OCI-LY3 (cell line): ENCODE results near the gene APIP.

Experiments
- H2AFZ ChIP-seq: fragments of 200-600, 300-600 bp; shearing (Covaris generic); 2 replicates; pipeline ENCODE4 v1.6.0; 2014; ENCODE audit warnings: antibody characterized with exemption, low read depth, low read length
- H3K27ac ChIP-seq: fragments of 200-600, 300-600 bp; sonication (generic); 2 replicates; pipeline ENCODE4 v1.5.1; 2014; ENCODE audit warnings: mild to moderate bottlenecking, low read length, moderate library complexity, mixed read lengths
- H3K27me3 ChIP-seq: fragments of 200-600, 300-600 bp; sonication (generic); 2 replicates; pipeline ENCODE4 v1.6.1; 2014; ENCODE audit warnings: low read depth, low read length, mixed read lengths
- H3K36me3 ChIP-seq: fragments of 200-600, 300-600 bp; sonication (generic); replicated peaks from 2 replicates; pipeline ENCODE3; 2014; ENCODE audit warnings: low read depth, low read length, mixed read lengths
- H3K4me1 ChIP-seq: fragments of 300-600, 200-600 bp; sonication (generic); 2 replicates; pipeline ENCODE4 v1.6.1; 2014; ENCODE audit warnings: low read length, mixed read lengths
- H3K4me2 ChIP-seq: fragments of 200-600, 300-600 bp; sonication (generic); 2 replicates; pipeline ENCODE4 v1.6.1; 2014; ENCODE audit warnings: low read length, mixed read lengths
- H3K4me3 ChIP-seq: fragments of 300-600, 200-600 bp; sonication (generic); 2 replicates; pipeline ENCODE4 v1.5.1; 2014; ENCODE audit warnings: antibody characterized with exemption, mild to moderate bottlenecking, low read length, moderate library complexity
- H3K79me2 ChIP-seq: fragments of 300-600, 200-600 bp; shearing (Covaris generic); 2 replicates; pipeline ENCODE4 v1.6.1; 2014; ENCODE audit warnings: mild to moderate bottlenecking, low read length, mixed read lengths
- H3K9ac ChIP-seq: fragments of 300-600, 200-600 bp; shearing (Covaris generic); 2 replicates; pipeline ENCODE4 v1.6.0; 2014; ENCODE audit warnings: mild to moderate bottlenecking, low read length, moderate library complexity
- H3K9me3 ChIP-seq: fragments of 200-600, 300-600 bp; shearing (Covaris generic); 2 replicates; pipeline ENCODE4 v1.6.1; 2014; ENCODE audit warnings: low read length, mixed read lengths; ENCODE audit not compliant: insufficient read depth
- H4K20me1 ChIP-seq: fragments of 200-600, 300-600 bp; sonication (generic); 2 replicates; pipeline ENCODE4 v1.6.1; 2016; ENCODE audit warnings: low read length, mixed read lengths; ENCODE audit not compliant: insufficient read depth
- EZH2phosphoT487 ChIP-seq: fragments of 200-600 bp; shearing (Covaris generic); IDR thresholded peaks from 2 replicates; pipeline ENCODE4 v1.6.1; 2018; ENCODE audit warnings: antibody characterized with exemption, mixed run types, low read depth
- TF ChIP-seq, protein P1 (sequence below): fragments of 200-600, 300-600 bp; sonication (generic); IDR thresholded peaks from 2 replicates; pipeline ENCODE4 v1.5.1; 2014; ENCODE audit warnings: antibody characterized with exemption, low read length, low read depth

Gene APIP, protein sequence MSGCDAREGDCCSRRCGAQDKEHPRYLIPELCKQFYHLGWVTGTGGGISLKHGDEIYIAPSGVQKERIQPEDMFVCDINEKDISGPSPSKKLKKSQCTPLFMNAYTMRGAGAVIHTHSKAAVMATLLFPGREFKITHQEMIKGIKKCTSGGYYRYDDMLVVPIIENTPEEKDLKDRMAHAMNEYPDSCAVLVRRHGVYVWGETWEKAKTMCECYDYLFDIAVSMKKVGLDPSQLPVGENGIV

DNA sequence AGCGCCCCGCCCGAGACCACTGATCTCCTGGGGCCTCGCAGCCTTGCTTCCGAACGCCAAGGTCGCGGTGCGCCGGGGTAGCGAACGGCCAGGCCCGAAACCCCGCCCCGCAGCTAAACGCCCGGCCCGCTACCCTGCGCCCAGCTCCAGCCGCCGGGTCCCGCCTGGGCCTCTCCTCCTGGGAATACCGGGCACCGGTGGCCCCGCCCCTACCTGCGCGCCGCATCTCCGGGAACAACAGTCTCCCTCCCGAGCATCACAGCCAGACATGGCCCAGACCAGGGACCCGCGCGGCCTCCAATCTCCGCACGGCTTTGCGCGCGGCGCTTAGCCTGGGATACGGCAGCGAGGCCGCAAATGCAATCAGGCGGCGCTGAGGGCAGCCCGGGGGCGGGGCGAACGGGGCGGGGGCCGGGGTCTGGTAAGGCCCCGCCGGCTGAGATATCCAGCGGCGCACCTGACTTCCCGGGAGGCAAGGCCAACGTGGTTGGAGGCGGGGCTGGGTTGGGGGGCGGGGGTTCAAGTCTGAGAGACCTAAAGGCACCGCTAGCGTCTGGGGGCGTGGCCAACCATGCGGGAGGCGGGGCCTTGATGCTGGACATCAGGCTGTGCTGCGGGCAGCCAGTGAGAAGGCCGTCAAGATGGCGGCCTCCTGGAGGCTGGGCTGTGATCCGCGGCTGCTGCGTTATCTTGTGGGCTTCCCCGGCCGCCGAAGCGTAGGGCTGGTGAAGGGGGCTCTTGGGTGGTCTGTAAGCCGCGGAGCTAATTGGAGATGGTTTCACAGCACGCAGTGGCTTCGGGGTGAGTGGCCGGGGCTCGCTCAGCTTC lies at the start of gene APIP, which contains the start of gene PDHX:
TSS of gene APIP (minus strand) at position 365 of the 828 bp plus-strand sequence. CDS start at position 270, 95 bp downstream.
TSS of gene PDHX (plus strand) at position 604 of the 828 bp plus-strand sequence. CDS start at position 642, 38 bp downstream.
- Histone ChIP-seq H3K9ac (peak within 1 kb of the TSS; percentile 91), H3K4me2 (peak within 1 kb of the TSS; percentile 91), H3K9me3 (no peaks in the 10 kb centered on the region), H2AFZ (peak within 1 kb of the TSS; percentile 94), H3K36me3 (peaks cover 7% of the 10 kb centered on the region), H3K4me3 (peak within 1 kb of the TSS; percentile 95), H3K27ac (peak within 1 kb of the TSS; percentile 70), H4K20me1 (no peaks in the 10 kb centered on the region), H3K4me1 (peaks cover 14% of the 10 kb centered on the region), H3K79me2 (peaks cover 44% of the 10 kb centered on the region), H3K27me3 (no peaks in the 10 kb centered on the region)
- TF ChIP-seq, protein P1, sequence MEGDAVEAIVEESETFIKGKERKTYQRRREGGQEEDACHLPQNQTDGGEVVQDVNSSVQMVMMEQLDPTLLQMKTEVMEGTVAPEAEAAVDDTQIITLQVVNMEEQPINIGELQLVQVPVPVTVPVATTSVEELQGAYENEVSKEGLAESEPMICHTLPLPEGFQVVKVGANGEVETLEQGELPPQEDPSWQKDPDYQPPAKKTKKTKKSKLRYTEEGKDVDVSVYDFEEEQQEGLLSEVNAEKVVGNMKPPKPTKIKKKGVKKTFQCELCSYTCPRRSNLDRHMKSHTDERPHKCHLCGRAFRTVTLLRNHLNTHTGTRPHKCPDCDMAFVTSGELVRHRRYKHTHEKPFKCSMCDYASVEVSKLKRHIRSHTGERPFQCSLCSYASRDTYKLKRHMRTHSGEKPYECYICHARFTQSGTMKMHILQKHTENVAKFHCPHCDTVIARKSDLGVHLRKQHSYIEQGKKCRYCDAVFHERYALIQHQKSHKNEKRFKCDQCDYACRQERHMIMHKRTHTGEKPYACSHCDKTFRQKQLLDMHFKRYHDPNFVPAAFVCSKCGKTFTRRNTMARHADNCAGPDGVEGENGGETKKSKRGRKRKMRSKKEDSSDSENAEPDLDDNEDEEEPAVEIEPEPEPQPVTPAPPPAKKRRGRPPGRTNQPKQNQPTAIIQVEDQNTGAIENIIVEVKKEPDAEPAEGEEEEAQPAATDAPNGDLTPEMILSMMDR: no peak
- no peak for TF ChIP-seq EZH2phosphoT487

DNA sequence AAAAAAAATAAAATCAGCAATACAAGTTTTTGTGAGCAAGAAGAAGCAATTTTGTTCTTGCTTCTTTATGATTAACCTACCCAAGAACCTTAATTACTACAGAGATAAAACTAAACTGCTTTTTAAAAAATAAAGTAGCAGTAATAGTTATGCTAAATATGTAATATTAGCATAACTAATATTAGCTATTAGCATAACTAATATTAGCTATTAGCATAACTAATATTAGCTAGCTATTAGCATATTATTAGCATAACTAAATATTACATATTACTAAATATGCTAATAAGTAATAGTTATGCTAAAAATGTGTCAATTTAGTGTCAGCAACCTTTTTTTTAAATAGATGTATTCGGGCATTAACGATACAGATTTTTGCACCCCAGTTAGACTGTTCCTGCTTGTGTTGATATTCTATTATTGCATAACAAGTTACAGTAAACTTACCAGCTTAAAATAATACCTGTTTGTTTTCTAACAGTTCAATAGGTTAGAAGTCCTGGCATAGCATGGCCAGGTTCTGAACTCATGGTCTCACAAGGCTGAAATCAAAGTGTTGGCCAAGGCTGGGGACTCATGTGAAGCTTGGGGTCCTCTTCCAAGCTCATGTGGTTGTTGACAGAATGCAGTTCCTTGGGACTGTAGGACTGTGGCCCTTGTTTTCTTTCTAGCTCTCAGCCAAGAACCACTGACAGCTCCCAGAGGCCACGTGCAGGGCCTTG lies 48.6 kb upstream of the APIP start:
- Histone ChIP-seq H3K79me2 (no peaks in the 10 kb centered on the region), H3K36me3 (peaks cover 3% of the 10 kb centered on the region), H3K27ac (no peak overlapping the region), H3K9ac (no peak overlapping the region), H3K4me2 (no peak overlapping the region), H4K20me1 (no peaks in the 10 kb centered on the region), H3K4me1 (no peaks in the 10 kb centered on the region), H3K9me3 (no peaks in the 10 kb centered on the region), H3K27me3 (no peaks in the 10 kb centered on the region), H2AFZ (no peak overlapping the region), H3K4me3 (no peak overlapping the region)
- TF ChIP-seq, protein P1: no peak
- no peak for TF ChIP-seq EZH2phosphoT487

DNA sequence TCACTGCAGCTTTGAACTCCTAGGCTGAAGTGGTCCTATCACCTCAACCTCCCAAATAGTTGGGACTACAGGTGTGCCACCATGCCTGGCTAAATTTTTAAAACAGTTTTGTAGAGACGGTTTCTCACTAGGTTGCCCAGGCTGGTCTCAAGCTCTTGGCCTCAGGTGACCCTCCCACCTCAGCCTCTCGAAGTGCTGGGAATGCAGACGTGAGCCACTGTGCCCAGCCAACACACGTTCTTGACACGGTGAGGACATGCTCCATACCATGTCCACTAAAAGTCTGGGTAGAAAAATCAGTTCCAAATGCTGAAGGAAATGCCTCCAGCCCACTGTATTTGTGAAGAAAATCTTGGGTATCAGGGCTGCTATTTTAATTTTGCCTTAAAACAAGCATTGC lies 47.2 kb upstream of the APIP start:
- H3K36me3 ChIP-seq: peaks cover 3% of the 10 kb centered on the region
- no peak overlapping the region for H3K27ac ChIP-seq
- H3K27me3 ChIP-seq: no peaks in the 10 kb centered on the region
- no peak overlapping the region for H3K4me3 ChIP-seq
- no peak overlapping the region for H3K9ac ChIP-seq
- H3K79me2 ChIP-seq: no peaks in the 10 kb centered on the region
- H3K9me3 ChIP-seq: no peaks in the 10 kb centered on the region
- TF ChIP-seq, protein P1: no peak
- TF ChIP-seq EZH2phosphoT487: no peak
- no peak overlapping the region for H3K4me2 ChIP-seq
- H2AFZ ChIP-seq: no peak overlapping the region
- no peaks in the 10 kb centered on the region for H3K4me1 ChIP-seq
- no peaks in the 10 kb centered on the region for H4K20me1 ChIP-seq

DNA sequence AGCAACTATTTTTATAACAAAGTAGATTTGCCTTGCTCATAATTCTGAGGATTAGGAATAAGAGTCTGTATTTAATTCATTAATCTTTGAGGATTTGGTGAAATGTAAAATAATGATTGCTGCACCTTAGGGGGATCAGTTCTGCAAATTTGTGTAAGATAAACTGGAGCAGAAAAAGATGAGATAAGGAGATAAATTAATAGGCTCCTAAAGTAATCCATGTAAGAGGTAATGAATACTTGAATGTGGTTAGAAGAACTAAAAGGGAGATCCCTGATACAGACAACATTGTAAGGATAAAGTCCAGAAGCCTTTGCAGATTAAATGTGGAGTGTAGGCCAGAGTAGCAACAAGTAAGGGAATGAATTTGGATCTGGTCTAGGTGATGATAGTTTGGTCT lies 45.9 kb upstream of the APIP start:
- no peak overlapping the region for H3K4me3 ChIP-seq
- no peaks in the 10 kb centered on the region for H3K79me2 ChIP-seq

More for the DNA sequence above, 45.9 kb upstream of the APIP start:
- H3K9ac ChIP-seq: no peak overlapping the region
- peaks cover 3% of the 10 kb centered on the region for H3K36me3 ChIP-seq
- no peaks in the 10 kb centered on the region for H4K20me1 ChIP-seq
- H3K27me3 ChIP-seq: no peaks in the 10 kb centered on the region
- H3K27ac ChIP-seq: no peak overlapping the region
- no peaks in the 10 kb centered on the region for H3K9me3 ChIP-seq
- no peak for TF ChIP-seq EZH2phosphoT487
- TF ChIP-seq, protein P1: no peak
- no peak overlapping the region for H2AFZ ChIP-seq
- no peaks in the 10 kb centered on the region for H3K4me1 ChIP-seq
- H3K4me2 ChIP-seq: no peak overlapping the region
